HG03175 (cell line): ENCODE results near the gene RPS6KA2.

Experiments used
- ATAC-seq: cut with Tn5 transposase; IDR thresholded peaks from one replicate; pipeline ENCODE4 v1.9.1; 2021; ENCODE audit warnings: mild to moderate bottlenecking, moderate library complexity; ENCODE audit not compliant: unreplicated experiment

RPS6KA2 gene

DNA sequence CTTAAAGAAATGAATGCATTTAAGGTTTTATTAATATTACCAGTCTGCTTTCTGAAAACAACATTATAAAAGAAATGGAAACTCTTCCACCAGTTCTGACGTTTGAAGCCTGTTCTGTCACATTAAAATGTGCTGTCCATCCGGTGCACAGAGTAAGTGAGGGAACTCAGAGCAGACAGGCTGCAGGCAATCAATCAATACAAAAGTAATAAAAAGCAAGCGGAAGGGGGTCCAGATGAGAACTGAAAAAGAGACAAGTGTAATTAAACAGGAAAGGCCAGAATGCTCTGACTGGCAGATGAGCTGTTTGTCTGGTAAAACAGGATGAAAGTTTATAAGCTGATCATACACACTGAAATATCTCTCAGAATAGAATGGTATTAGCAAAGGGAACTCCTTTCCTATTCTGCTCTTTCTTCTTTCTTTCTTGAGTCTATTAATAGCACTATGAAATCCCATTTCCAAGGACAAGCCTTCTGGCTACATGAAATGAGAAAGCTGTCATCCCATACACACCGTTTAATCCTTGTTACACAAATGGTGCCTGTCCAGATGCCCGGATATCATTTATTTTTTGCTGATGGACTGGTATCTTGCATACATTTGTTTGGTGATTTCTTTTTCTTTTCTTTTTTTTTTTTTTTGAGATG is 134.8 kb downstream of the RPS6KA2 start:
- ATAC-seq = no peak

DNA sequence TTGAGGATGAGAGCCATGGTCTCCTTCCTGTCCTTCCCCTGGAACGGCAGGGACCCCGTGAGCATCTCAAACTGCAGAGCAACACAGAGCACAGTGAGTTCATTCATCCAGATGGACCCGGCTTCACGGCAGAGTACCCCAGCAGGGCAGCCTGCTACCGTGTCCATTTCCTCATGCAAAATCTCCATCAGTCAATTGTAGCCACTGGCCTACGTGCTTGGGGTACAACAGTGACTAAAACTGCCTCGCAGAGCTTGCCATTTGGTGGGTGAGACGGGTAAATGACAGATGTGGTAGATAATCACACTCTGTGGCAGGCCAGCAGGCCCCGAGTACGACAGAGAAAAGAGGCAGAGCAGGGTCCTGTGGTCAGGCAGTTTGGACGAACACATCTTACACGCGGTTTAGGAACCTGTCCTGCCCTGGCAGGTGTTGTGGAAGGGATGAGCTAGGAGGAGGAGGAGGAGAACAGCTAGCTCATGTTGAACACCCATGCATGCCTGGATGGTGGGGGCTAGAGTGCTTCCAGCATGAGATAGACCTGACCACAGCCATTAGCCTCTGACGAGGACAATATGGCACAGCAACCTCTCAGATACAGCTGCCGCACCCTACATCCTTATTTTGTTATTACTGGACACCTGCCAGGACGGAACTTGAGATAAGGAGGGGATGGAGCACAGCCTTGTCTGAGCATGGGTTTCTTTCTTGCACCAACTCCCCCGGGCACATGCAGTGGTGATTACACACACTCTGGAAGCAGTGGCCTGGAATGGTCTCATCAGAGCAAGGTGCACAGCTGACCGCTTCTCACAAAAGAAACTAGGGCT is 136.2 kb downstream of the RPS6KA2 start:
- no peak for ATAC-seq

DNA sequence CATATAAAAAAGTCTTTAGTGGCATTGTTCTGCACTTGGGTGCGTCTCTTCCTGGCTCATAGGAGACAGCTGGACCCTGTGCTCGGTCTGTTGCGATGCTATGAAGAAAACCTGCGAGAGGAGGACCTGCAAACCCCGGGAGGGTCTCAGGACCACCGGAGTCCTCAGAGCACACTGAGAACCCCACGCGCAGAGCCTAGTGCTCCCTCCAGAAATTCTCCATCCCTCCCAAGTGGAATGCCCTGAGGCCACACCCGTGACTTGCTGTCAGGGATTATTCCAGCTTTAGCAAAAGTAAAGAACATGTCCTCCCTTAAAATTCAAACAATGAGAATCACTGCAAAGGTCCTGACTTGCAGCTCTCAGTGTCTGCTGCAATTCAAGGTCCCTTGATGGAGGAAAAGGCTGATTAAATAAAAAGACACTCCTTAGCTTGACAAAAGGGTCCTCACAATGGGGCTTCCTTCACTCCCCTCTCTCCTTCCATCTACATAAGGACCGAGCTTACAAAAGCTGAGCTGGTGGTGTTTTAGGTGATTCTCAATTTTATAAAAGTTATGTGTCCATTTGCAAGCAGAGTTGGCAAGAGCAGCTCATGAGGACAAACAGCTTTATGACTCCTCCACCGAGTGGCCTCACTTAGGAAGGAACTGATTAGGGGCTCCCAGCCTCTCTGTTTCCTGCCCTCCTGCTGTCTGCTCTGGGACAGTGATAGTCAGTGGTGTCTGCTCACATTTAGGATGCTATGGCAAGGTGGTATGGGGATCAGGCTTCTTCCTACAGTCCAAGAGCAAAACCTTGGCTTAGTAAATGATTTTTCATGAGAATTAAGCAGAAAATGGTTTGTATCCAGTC is 137.5 kb downstream of the RPS6KA2 start:
- no peak for ATAC-seq

DNA sequence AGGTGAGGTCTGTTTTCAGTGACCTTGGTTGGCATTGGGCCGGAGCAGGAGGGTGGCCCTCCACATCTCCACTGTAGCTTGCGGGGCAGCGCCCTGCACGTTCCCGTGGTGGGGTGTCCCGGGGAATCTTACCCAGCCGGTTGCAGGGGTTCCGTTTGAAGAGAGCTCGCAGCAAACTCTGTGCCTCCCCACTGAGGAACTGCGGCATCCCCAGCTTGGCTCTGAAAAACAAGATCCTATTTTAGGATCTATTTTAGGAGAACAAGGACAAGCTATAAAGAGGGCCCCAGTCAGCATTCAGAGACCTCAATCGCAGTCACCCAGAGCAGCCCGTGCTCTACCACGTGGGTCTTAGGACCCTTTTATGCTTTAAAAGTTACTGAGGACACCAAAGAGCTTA is 138.3 kb downstream of the RPS6KA2 start:
- ATAC-seq = no peak

DNA sequence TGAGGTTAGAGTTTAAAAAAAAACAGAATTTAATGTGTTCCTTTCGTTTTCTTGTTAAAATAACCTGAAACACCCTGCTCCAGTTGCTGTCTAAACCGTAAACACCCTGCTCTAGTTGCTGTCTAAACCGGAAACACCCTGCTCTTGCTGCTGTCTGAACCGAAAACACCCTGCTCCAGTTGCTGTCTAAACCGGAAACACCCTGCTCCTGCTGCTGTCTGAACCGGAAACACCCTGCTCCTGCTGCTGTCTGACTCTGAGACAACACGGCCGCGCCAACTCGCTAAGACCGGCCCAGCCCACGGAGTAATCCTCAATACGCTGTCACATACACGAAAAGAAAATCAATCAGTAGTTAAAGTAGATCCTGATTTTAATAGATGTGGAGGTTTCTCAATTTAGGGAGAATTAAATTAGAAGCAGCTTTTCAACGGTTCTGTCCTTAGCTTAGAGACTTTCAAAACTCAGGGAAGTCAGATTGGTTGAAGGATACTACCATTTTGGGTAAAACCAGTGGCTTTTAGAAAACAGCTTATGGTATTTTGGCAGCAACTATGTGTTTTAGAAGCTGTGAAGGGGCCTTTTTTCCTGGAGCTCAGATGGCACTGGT is 138.9 kb downstream of the RPS6KA2 start:
- ATAC-seq = peak; percentile 94

DNA sequence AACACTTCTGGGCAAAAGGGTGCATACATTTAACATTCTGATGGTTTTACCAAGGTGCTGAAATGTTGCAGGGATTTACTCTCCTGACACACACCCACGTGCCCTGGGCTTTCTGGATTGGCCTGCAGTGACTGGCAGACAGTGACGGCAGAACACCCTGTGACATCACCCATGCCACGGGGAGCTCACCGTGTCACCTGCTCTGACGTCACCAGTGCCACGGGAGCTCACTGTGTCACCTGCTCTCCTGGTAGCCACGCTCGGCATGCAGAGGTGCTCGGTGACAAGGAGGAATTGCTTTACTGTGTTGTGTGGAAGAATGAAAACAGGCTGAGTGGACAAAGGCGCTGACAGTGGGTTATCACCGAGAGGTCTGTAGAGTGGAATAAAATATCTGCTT is 139.9 kb downstream of the RPS6KA2 start:
- no peak for ATAC-seq

DNA sequence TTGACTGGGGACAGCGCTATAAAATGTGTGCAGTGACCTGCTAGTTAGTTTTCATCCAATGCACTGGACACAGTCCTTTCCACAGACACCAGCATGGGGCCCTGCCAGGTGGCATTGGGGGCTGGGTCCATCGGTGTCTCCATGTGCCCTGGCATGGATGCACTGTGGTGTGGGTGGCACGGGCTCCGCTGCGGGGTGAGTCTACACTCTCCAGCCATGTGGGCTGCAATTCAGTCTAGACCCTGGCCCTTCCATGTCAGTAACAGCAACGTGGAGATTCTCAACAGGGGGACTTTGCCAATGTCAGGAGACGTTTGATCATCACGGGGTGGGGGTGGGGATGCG is 140.5 kb downstream of the RPS6KA2 start:
- no peak for ATAC-seq

DNA sequence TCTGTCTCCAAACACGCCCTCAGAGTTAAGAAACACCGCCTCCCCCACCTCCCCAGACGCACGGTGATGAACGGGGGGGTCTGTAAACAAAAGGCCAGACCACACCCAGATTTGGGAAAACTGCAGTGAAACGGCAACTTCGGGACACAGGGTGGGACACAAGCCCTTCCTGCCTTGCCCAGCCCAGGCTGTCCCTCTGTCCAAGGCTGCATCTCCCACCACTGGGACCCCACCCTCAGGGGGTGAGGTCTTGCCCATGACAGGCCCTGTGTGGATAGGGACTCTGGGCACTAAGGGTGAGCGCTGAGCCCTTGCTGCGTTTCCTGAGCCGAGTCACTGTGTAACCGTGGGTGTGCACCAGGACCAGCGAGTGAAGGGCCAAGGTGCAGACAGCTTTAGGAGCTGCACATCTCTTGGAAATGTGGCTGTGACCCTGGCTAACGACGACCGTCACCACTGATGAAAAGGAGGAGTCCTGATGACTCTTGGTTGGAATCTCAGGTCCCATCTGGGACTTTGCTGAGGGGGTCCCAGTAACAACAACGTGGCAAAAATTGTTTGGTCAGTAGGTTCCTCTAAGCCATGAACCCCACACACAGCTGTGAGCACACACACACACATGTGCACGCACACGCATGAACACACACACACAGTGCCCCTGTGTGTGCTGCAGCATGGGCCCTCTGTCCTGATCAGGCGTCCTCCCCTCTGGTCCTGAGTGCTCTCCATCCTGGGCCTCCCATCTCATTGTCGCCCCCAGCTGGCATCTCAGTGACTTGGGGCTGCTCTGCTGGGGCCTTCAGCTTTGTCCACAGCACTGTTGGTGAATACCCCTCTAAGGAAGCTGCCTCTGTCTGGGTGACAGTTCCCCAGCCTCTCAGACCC is 141.2 kb downstream of the RPS6KA2 start:
- no peak for ATAC-seq

DNA sequence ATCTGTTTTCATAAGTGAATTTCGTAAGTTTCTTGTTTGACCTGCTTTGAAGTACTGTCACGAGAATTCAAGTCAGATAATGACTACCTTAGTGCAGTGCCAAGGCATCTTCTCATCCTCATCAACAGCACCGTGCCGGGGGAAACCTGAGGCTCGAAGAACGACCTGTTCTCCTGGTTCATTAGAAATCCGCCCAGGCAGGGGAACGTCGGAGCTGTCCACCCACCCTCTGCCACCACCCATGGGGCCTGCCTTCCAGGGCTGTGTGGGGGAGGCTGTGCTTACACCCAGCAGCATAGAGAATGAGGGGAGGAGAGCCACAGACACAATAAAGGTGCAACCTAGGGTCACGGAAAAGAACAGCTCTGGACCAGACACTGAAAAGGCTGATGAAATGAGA is 142.2 kb downstream of the RPS6KA2 start:
- ATAC-seq = no peak

DNA sequence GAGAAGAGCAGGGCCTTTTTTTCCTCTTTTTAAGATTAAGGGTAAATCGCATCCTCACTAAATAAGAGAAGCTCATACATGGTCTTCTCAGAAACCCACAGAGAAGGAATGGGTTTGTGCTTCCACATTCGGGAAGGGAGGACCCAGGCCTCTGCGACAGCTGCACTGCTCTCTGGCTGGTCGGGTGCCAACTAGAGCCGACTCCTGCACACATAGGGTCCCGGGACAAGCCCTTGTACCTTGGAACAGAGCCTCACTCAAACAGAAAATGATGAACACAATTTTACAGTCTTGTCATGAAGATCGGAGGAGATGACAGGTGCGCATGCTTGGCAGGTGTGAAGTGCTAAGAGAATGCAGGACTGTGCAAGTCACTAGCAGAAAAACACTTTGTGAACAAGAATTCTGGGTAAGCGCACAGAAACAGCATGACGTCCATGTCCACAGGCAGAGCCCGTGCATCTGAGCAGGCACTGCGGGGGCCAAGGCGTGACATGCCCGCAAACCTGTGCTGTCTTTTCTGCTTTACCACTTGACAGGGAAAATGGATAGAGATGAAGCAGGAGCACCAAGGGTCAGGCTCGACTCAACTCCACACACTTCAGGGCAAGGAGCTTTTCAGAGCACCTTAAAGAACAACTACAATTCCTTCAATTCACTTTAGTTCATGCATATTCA is 143.3 kb downstream of the RPS6KA2 start:
- ATAC-seq = no peak

DNA sequence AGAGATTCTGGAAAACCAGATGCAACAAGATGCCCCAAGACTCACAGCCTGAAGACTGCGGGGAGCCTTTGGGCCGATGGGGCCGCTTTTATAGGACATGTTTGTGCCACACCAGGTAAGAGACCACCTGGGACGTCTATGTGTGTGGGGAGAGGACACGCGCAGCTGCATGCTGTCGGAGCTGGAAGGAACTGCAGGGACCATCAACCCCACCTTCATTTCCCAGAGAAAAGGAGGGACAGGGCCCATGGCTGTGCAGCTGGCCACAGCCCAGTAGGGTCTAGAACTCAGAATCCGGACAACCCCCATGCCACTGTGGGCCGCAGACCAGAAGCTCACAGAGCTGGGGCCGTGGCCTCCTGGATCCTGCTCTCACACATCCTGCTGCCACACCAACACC is 144.0 kb downstream of the RPS6KA2 start:
- ATAC-seq = no peak

DNA sequence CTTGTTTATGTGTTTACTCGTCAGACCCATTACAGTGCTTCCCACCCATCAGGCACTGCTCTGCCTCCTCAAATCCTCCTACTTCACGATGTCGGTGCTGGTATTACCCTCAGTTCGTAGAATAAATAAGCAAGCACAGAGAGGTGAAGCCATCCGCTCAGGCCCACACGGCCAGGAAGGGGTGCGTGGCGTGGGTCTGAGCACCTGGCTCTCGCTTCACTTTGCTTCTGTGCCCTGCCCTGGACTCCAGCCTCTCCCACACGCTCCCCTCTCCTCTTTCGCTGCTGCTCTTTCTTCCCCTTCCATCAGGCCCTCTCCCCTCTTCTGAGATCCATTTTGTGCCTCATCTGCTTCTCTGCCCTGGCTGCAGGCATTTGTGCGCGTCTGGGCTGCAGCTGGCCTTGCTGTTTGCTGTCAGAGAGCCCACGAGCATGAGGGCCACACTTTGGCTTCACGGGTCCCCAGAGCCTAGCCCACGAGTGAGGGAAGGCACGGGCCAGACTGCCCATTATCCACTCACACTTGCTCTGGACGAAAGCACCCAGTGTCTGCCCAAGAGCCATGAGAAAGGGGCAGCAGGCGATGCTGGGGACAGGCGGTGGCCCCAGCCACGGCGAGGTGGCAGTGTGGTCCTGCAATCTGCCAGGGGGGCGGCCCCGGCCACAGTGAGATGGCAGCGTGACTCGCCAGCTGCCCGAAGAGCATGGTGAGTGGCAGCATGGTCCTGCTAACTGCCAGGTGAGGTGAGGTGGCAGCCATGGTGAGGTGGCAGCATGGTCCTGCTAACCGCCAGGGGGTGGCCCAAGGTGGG is 148.1 kb downstream of the RPS6KA2 start:
- no peak for ATAC-seq

DNA sequence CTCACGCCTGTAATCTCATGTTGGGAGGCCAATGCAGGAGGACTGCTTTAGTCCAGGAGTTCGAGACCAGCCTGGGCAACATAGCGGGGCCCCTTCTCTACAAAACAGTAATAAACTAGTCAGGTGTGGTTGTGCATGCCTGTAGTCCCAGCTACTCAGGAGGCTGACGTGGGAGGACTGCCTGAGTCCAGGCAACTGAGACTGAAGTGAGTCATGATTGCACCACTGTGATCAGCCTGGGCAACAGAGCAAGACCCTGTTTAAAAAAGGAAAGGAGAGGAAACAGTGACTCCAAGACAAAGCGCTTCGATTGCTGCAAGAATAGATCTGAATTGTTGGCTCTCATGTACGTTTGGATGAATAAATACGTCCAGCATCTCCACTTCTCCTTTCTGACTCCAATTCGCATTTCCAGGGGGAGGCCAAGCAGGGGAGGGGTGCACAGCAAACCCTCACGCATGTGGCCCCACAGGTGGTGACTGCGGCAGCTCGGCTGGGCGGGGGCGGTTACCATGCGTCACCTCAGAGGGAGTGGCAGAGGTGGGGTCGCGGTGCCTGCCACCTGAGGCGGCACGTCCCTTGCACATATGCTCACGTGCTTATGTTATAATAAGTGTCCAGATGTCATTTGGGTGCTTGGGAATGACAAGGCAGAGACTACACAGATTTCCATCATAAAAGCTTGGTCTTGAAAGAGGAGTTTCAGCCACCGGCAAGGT is 149.2 kb downstream of the RPS6KA2 start:
- no peak for ATAC-seq

DNA sequence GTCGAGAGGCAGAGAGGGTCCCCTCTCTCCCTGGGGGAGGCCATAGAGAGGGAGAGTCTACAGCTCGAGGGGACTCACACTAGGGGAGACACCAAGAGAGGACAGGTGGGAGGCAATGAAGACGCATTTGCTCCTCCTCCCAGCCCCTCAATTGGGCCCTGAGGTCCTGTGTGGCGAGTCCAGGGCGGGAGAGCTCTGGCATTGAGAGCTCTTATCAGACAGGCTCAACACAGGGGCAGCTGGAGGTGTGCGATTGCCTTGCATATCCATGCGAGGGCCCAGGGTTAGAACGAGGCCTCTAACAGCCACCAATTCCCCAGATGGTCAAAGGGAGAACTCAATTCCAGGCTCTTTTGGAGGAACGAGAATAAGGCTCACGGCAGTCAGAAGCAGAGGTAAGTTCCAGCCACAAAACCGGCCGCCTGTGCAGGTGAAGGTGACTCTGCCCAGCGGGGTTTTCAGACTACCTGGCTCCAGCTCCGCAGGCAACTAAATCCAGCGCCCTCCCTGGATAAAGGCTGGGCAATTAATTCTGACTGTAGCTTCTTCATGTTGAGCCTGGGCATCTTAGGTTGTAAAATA is 150.3 kb downstream of the RPS6KA2 start:
- ATAC-seq = no peak

DNA sequence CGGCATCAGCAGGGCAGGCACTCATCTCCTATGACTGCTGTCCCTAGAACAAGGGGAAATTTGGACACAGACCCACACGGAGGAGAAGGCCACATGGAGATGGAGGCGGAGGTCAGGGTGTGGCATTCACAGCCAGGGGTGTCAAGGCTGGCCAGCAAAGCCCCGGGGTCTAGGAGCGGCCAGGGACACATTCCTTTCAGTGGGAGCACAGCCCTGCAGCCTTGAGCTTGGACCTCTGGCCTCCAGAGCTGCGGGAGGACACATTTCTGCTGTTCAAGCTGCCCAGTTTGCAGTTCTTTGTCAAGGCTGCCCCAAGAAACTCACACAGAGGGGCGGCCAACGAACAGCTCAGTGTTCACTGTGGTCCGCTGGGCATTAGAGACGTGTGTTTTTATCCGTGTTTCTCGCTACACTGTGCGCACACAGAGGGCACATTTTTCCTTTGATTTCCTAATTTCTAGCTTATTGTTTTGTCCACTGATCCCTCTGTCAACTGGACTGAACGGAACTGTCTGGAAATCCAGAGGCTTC is 150.9 kb downstream of the RPS6KA2 start:
- ATAC-seq = no peak

DNA sequence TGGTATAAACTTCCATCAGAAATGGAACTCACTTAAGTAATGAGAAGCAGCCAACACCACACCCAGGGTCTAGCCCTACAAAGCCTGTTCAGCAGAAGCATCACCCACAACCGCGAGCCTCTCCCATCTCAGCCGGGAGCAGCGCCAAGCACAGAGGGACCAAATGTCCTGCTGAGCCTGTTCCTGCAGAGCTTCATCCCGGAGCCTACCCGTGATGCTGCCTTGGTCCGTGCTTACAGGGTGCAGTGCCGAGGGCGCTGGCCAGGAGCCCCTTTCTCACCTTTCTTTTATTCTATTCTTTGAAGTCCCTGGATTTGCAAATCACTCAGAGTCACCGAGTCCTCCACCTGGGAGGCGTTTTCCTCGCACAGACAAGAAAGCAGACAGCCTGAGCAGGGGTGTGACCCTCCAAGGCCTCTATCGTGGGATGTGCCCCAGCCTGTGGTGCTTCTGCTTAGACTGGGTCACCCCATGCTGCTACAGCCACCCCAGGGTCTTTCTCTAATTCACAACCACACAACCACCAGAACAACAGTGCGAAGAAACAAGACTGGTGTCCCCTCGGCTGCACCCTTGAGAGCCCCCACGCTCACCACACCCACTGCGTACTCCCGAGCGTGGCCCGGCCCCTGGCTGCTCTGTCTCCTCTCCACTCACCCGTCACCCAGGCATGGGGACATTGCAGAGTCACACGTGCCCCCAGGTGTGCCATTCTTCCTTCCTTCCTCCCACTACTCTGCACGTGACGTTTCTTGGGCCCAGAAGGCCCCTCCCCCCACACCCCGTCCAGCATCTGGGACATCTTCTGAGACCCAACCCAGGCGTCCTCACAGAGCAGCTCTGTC is 152.1 kb downstream of the RPS6KA2 start:
- no peak for ATAC-seq
